Activated T-cell treated with anti-CD3 and anti-CD28 coated beads for 48 hours (primary cell): Measurements from ENCODE around the gene MED6.

Source experiments
- DNase-seq: peaks from one replicate; pipeline ENCODE4 v3.0.0-alpha.2; 2020; ENCODE audit warnings: low read depth

The MED6 gene

GRCh38 chr14:70597731-70598130 is 2.7 kb downstream of the MED6 start:
- no peak for DNase-seq

GRCh38 chr14:70595443-70596185 is 4.8 kb downstream of the MED6 start:
- DNase-seq = no peak

- DNase-seq = no peak
Observed at GRCh38 chr14:70594461-70594860, 6.0 kb downstream of the MED6 start.

DNA sequence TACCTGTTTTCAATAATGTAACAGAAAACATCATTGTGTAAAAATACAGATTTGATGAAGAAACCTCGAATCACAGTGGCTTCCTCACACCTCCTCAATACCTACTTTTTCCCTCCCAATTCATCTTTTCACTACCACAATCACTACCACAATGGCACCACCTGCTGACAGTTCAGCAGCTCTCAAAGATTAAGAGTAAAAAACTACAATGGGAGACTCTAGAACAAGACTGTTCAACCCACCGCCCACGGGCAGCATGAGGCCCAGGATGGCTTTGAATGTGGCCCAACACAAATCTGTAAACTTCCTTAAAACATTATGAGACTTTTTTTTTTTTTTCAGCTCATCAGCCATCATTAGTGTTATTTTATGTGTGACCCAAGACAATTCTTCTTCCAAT is 15.2 kb downstream of the MED6 start:
- no peak for DNase-seq

DNA sequence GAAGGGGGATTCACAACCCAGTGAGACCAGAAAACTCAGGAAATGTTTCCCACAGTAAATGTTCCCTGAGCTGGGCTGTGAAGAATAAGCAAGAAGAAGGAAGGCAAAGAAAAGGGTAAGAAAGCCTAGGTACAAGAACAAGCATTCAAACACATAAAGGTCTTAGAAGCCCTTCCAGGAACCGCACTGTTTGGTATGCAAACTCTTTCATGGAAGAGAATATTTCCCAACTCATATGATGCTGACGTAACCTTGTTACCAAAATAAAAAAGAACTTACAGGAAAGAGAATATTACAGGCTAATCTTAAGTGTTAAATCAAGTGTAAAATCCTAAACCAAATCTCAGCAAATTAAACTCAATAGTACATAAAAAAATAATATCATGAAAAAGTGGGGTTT is 23.6 kb downstream of the MED6 start:
- no peak for DNase-seq

GRCh38 chr14:70573050-70573449 is 27.4 kb downstream of the MED6 start:
- no peak for DNase-seq

DNA sequence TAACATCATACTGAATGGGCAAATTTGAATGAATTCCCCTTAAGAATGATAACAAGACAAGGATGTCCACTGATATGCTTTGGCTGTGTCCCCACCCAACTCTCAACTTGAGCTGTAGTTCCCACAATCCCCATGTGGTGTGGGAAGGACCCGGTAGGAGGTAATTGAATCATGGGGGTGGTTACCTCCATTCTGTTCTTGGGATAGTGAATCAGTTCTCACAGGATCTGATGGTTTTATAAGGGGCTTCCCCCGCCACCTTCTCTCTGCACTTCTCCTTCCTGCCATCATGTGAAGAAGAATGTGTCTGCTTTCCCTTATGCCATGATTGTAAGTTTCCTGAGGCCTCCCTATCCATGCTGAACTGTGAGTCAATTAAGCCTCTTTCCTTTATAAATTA is 29.3 kb downstream of the MED6 start:
- no peak for DNase-seq

GRCh38 chr14:70567791-70568190 is 32.7 kb downstream of the MED6 start:
- no peak for DNase-seq

- no peak for DNase-seq
Observed at GRCh38 chr14:70563869-70564268, 36.6 kb downstream of the MED6 start.

DNA sequence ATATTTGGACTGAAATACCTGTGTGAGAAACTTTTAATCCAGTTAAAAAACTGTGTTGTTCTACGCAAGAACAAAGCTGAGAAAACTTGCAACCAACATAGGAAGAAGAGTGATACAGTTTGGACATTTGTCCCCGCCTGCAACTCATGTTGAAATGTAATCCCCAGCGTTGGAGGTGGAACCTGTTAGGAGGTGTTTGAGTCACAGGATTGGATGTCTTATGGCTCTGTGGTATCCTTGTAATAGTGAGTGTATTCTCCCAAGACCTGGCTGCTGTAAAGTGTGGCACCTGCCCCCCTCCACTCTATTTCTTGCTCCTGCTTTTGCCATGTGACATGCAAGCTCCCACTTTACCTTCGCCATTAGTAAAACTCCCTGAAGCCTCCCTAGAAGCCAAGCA is 37.0 kb downstream of the MED6 start:
- no peak for DNase-seq

GRCh38 chr14:70558356-70558755 is 42.1 kb downstream of the MED6 start:
- DNase-seq = no peak

DNA sequence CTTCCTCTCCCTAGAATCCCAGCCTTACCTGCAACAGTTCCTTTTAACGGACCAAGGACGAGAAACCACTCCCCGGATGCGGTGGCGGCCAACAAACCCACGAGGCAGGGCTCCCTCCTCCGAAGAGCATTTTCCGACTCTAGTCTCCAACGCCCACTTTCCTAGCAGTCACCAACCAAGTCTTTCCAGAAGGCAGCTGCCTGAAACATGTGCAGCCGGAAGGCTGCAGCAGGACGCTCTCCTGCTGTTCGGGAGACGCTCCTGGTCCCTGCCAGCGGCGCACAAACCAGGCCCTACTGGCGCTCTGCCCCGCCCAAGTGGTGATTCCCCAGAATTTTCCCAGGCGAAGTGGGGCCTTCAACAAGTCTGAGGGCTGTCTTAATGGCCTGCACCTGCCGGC is 44.6 kb downstream of the MED6 start:
- no peak for DNase-seq

- DNase-seq = no peak
Observed at GRCh38 chr14:70538087-70538486, 62.4 kb downstream of the MED6 start.

DNA sequence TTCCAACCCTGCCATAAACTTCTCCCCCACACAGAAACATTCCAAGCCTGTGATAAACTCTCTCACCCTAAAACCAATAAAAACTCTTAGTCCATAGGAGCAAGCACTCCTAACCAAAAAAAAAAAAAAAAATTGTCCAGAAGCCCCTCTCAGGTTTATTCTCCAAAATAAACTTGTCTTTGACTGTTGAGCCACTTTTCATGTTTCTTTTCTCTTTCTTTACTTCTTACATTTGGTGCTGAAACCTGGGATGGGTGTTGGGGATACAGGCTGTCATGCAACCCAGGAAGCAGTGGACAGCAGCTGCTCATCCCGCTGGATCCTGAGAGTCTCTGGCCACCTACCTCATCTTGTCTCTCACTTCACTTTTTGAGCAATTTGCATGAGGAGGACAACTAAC is 63.6 kb downstream of the MED6 start:
- no peak for DNase-seq

DNA sequence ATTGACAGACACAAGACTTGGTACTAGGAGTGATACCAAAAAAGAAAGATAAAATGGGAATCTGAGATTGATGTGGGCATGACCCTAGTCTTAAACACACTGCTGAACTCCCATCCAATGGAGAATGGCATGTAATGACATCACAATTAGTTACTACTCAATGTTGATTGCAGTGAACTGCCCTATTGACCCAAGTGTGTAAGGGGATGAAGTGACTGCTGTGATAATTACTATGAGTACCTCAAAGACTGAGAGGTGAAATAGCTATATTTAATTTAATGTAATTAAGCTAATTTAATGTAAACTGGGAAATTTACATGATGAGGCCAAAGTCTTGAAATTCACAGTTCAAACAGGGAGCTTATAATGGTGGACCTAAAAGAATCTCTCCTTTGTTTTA is 65.6 kb downstream of the MED6 start, which contains the start of gene ADAM20:
Gene ADAM20 (minus strand): TSS at position 101 of the 400 bp plus-strand sequence. CDS start 10,247 bp downstream, outside the sequence.
- DNase-seq = no peak
